ENCODE data around the gene ACOT7.
A peak's percentile ranks its signal among the peaks of the same experiment; 100 is the strongest.

Gene ACOT7

DNA sequence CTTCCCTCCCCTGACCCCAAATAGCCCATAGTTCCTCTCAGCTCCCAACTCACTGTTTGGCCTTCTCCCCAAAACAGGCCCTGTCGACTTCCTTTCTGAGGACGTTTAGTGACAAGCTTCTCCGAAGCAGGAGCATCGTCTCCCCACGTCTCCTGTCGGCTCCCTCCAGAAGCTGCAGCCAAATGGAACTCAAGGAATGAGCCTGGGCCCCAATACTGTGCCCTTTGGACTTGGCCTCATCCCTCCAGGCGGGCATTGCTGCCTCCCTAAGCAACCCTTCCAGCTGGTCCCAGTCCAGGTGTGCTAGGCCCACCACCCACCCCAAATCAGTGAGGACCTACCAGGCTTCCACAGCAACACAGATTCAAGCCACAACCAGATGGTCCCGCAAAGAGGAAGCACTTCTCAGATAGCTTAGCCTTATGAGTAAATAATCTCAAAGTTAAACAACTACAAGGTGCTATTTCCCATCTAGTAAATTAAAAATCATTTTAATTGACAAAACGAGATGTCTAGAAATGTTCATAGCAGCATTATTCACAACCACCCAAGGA lies 33.0 kb downstream of the ACOT7 start:
- no peak for DNase-seq (ENCODE audit: low read depth)

GRCh38 chr1:6360117-6360496 lies 33.5 kb downstream of the ACOT7 start:
- no peak for DNase-seq (ENCODE audit: low read depth)

DNA sequence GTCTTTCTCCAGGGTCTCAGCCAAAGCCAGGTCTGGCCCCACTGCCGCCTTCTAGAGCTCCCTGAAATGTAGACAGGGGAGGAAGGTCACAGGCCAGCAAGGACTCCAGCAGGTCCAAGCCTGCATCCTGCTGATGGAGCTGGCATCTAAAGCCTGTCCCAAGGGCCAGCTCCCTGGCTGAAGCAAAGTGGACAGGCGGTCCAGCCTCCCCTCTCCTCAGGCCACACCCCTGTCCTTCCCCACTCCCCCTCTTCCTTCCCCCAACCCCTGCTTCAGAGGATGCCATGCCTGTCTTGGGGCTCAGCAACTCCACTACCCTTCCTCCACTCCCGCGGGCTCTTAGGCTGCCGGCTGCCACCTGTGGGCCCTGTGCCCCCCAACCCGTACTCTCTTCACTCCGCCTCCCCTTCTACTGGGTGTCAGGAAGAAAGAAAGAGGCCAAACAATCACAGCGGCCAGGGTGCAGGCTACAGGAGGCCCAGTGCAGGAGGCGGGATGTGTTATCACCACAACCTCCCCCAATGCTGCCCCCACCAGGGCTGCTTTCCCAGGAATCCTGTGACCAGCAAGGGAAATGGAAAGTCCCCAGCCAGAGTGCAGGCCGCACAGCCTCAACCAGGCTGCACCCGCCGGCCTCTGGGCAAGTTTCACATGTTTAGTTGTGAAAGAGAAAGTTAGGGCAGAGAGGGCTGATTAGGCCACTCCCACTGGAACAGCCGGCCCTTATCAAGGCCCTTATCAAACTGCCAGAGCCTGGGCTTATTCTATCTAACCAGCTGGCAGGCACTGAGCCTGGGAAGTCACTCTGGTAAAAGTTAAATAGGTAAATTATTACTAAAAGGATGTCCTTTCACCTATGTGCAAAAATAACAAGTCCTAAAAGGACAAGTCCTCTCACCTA lies 34.1 kb downstream of the ACOT7 start:
- peak; percentile 75 for DNase-seq (ENCODE audit: low read depth)

GRCh38 chr1:6358757-6359201 lies 34.8 kb downstream of the ACOT7 start:
- DNase-seq (ENCODE audit: low read depth): peak; percentile 84

DNA sequence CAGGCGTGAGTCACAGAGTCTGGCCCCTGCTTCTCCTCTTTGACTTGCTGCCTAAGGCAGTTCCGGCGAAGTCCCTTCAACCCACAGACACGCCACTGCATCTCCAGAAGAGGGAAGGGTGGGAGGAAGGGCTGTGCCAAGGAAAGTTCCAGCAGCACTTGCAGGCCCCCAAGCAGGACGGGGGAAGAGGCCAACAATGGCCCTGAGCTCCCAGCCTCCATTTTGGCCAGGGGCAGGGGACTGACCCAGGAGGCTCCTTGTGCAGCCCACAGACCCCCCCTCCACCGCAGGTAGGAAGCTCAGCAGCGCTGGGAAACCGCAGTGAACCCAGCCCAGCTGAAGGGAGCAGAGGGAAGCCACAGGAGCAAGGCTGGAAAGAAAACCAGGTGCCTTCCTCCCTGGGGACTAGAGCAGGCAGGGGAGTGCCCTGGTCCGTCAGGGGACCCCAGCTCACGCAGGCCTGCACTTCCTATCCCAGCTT lies 35.4 kb downstream of the ACOT7 start:
- peak; percentile 75 for DNase-seq (ENCODE audit: low read depth)

DNA sequence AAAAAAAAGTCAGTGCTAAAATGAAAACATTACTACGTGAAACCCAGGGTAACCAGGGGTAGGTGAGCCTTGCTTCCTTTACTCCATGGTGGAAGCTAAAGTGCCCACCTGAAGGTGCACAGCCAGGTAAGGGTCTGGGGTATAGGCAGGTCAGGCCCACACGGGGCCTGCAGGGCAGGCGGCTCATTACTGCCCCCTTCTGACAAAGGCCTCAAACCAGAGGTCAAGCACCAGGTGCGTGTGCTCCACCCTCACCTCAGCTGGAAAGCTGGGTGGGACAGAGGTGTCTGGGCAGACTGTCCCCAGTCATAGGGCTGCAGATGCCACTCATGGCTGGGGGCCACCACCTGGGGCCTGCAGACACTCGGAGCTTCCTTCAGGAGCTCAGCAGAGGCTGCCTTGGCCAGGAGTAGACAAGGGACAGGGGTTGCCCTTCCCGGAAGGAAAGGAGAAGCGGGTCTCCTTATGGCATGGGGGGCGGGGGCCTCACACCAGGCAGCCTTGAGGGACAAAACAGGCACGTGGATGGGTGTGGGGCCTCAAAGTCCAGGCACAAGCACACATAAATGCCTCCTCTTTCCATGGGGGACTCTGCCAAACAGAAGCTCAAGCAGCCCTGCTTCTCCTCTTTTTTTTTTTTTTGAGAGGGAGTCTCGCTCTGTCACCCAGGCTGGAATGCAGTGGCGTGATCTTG lies 36.2 kb downstream of the ACOT7 start:
- DNase-seq (ENCODE audit: low read depth): no peak

DNA sequence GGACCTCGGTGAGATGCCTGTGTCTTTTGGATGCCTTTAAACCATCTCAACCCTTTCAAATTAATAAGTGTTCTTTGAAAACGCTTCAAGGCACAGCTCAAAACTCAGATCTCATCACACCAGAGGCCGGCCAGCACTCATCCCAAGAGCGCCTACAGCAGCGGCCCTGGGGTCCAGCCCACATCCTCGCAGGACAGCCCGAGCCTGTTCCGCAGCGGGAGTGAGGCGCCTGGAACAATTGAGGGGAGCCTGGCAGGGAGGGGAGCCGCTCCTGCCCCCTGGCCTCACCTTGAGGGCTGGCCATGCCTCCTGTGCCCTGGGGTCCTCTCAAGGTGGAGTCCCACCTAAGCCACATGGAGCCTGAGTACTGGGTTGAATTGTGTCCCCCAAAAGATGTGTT lies 37.9 kb downstream of the ACOT7 start:
- no peak for DNase-seq (ENCODE audit: low read depth)

GRCh38 chr1:6354659-6355317 lies 38.8 kb downstream of the ACOT7 start:
- DNase-seq (ENCODE audit: low read depth): no peak

DNA sequence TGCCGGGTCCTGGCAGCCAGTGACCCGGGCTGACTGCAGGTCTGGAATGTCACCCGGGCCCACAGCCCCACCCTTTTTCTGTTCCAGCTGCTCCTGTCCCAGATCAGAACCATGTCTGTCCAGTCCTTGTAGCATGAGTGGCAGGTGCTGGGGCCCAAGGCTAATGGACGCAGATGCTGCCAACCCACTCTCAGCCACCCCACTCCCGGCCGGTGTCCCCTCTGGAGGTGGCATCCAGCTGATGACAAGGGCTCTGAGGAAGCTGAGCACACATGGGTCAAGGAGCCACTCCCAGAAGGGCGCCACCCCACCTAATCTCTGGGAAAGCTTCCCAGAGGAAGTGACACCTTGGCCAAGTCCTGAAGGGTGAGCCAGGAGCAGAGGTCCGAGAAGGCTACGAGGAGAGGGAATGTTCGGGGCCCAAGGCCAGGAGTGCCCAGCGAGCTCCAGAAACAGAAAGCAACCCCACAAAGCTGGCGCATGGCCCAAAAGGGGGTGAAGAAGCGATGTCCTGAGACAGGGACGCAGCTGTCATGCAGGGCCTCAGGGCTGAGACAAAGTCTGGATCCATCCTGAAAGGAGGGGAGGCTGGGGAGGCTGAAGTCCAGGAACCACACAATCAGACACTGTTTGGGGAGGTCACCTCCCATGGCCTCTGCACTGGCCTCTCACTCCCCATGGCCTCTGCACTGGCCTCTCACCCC lies 39.5 kb downstream of the ACOT7 start:
- DNase-seq (ENCODE audit: low read depth): no peak

- DNase-seq (ENCODE audit: low read depth): no peak
Observed at GRCh38 chr1:6353619-6353954, 40.0 kb downstream of the ACOT7 start.

- DNase-seq (ENCODE audit: low read depth): no peak
Observed at GRCh38 chr1:6352138-6352563, 41.4 kb downstream of the ACOT7 start.

DNA sequence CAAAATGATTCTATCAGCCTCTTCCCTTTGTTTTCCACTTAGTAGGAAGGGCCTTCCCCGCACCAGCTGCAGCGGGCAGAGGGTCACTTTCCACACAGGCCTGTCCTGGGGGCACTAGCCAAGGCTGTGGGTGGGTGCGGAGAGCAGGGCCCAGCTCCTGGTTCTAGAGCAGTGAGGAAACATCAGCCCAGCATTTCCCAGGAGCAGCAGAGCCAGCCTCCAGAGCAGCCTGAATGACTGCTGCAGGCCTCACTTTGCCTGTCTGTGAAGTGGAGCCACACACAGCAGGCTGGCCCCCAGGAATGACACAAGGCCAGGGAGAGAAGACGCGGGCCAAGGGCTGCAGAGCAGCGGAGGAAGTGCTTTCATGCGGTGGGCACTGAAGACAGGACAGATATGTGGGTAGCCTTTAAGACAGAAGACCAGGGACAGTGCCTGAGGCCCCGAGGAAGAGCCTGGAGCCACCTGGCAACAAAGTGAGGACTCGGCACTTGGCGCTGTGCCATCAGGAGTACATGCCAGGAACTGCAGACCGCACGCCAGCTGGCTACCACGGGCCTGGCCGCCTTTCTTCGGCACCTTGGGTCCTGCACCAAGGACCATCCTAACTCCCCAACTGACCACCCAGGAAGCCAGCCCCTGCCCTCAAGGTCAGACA lies 42.0 kb downstream of the ACOT7 start:
- no peak for DNase-seq (ENCODE audit: low read depth)

- DNase-seq (ENCODE audit: low read depth): no peak
Observed at GRCh38 chr1:6350416-6351088, 43.0 kb downstream of the ACOT7 start.

DNA sequence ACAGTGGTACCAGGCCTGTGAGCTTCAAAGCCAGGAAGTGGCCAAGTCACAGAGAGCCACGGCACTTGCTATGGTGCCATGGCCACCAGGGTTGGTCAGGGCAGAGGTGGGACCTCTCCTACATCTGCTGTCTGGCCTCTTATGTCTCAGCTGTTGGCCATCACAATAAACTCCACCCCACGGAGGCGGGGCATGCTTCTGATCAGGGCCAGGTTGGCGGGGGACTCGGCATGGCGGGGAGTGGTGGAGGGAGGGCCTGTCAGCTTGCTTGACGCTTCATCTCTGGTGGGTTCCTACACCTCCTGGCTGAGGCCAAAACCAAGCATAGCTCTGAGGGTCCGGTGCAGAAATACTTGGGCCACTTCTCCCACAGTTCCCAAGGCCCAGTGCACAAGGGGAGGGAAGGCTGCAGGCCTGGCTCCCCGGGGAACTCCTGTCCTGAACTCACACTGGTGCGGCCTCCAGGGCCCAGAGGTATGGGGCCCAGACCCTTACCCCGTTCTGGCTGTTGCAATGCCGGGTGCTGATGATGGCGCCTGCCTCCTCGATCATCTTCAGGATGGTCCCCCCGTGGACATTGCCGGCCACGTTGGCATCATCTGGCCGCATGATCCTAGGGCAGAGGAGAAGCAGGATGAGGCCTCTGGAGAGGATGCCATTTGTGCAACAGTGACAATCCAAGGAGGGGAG lies 44.2 kb downstream of the ACOT7 start:
- no peak for DNase-seq (ENCODE audit: low read depth)

- DNase-seq (ENCODE audit: low read depth): peak; percentile 32
Observed at GRCh38 chr1:6348511-6349191, 44.9 kb downstream of the ACOT7 start.

DNA sequence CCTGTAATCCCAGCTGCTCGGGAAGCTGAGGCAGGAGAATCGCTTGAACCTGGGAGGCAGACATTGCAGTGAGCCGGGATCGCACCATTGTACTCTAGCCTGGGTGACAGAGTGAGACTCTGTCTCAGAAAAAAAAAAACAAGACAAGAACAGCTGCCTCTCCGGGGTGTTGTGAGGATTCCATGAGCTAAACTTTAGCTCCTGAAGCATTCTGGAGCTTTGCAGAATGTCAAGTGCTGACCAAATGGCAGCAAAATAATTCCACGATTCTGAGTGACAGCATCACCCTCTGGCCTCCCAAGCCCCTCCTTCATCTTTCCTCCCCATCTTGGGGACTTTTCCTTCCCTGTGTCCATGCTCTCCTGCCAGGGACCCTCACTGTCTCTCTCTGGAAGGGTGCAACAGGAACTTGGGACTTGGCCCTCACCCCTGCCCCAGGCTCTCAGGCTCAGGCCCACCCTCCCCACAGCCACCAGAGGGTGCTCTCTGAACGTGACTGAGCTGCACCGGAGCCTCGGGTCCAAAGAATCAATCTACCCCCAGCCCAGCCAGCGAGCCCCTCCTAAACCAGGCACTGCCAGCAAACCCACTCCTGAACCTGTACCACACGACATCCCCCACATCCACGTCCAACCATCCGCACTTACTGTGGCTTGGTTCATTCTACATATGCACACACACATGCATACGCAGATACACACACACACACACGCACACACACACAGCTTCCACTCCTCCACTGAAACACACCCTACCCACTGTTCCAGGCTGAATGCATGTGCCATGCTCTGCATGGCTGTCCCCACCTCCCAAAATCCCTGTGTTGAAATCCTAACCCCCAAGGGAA lies 45.7 kb downstream of the ACOT7 start:
- no peak for DNase-seq (ENCODE audit: low read depth)

GRCh38 chr1:6345460-6345859 lies 48.1 kb downstream of the ACOT7 start:
- DNase-seq (ENCODE audit: low read depth): no peak

DNA sequence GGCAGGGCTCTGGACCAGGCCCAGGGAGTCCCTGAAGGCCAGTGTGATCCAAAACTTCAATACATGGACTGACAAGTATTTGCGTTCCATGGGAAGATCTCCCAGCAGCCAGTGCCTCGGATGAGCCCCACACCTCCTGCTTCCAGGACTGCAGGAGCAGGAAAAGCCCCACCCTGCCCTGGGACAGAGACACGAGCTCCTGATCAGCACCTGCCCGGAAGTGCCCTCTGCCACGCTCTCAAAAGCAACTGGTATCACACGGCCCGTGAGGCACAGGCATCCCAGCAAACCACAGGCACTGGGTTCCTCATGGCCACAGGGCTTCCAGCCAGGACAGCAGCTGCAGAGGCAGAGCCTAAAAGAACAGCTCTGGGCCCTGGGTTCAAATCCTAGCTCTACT lies 48.6 kb downstream of the ACOT7 start:
- no peak for DNase-seq (ENCODE audit: low read depth)

Data from iris pigment epithelial cell (primary cell).